Breast epithelium (tissue), 4 donors: ENCODE data around the gene SNAPC3. TPM values are rescaled to one million over a fixed set of nuclear protein-coding genes. Genes with fewer than 3 reads are reported as not detected.
"Not testable (repeated sequence)": the region's sequence is repeated elsewhere in the genome, so short reads cannot be mapped to it uniquely, and the experiment has no call there.

ENCODE experiments used
- DNase-seq, 2 donors: peaks; one replicate each; pipeline ENCODE4 v3.0.0-alpha.2; 2019; ENCODE audit warnings: low spot score in 2 of 2
- H3K27ac ChIP-seq, 2 donors: fragments of 200-600 bp; sonication (generic) in 1 of 2; one replicate each; pipeline ENCODE4 v1.5.1; 2016 to 2019; ENCODE audit warnings: mild to moderate bottlenecking in 1 of 2
- H3K27me3 ChIP-seq, 2 donors: fragments of 200-600 bp; sonication (generic) in 1 of 2; one replicate each; pipeline versions ENCODE4 v1.5.1 to v1.6.0; 2017 to 2019; ENCODE audit warnings: control low read depth in 1 of 2, mild to moderate bottlenecking in 1 of 2
- H3K36me3 ChIP-seq: fragments of 200-600 bp; one replicate; pipeline ENCODE4 v1.5.1; 2019
- H3K4me1 ChIP-seq, 2 donors: fragments of 200-600 bp; sonication (generic); one replicate each; pipeline ENCODE4 v1.5.1; 2016 to 2019; ENCODE audit warnings: control low read depth in 1 of 2
- H3K4me3 ChIP-seq, 3 donors: fragments of 200-600 bp; sonication (generic); 1 replicate in 2 of 3; 2 replicates in 1 of 3; pipeline ENCODE4 v1.5.1; 2016 to 2019; ENCODE audit warnings: mild to moderate bottlenecking in 3 of 3, moderate library complexity in 2 of 3
- H3K9me3 ChIP-seq, 2 donors: fragments of 200-600 bp; sonication (generic) in 1 of 2; one replicate each; pipeline ENCODE4 v1.5.1; 2016 to 2019; ENCODE audit warnings: control low read depth in 1 of 2
- POLR2A ChIP-seq: fragments of 450-650 bp; IDR thresholded peaks from one replicate; pipeline ENCODE4 v1.6.1; 2016; ENCODE audit warnings: antibody characterized with exemption, mild to moderate bottlenecking, moderate library complexity
- POLR2AphosphoS5 ChIP-seq, 3 donors: sonication (generic); formaldehyde crosslinking; IDR thresholded peaks; one replicate each; pipeline ENCODE4 v1.6.1; 2017; ENCODE audit warnings: antibody characterized with exemption in 3 of 3
- intact Hi-C: fragments of 100-400 bp; cut with DNase I; formaldehyde crosslinking; loops from one replicate; pipeline ENCODE4 v1.15.1; 2023; ENCODE audit warnings: low total_unique reads
- total RNA-seq, 3 donors: library from RNA; depleted of rRNA; stranded (reverse); fragments of >200 nt; gene quantifications; one replicate each; pipeline ENCODE4 v1.1.0, GENCODE V29; 2016
- TF ChIP-seq, protein P1 (sequence below), 3 donors: fragments of 450-650 bp; IDR thresholded peaks; one replicate each; pipeline ENCODE4 v1.5.1; 2016 to 2017; ENCODE audit warnings: antibody characterized with exemption in 3 of 3, mild to moderate bottlenecking in 3 of 3, moderate library complexity in 3 of 3

The SNAPC3 gene
- total RNA-seq, 3 donors from 2014 or later, result 28.3 to 38.1 (median 33.4) TPM

DNA sequence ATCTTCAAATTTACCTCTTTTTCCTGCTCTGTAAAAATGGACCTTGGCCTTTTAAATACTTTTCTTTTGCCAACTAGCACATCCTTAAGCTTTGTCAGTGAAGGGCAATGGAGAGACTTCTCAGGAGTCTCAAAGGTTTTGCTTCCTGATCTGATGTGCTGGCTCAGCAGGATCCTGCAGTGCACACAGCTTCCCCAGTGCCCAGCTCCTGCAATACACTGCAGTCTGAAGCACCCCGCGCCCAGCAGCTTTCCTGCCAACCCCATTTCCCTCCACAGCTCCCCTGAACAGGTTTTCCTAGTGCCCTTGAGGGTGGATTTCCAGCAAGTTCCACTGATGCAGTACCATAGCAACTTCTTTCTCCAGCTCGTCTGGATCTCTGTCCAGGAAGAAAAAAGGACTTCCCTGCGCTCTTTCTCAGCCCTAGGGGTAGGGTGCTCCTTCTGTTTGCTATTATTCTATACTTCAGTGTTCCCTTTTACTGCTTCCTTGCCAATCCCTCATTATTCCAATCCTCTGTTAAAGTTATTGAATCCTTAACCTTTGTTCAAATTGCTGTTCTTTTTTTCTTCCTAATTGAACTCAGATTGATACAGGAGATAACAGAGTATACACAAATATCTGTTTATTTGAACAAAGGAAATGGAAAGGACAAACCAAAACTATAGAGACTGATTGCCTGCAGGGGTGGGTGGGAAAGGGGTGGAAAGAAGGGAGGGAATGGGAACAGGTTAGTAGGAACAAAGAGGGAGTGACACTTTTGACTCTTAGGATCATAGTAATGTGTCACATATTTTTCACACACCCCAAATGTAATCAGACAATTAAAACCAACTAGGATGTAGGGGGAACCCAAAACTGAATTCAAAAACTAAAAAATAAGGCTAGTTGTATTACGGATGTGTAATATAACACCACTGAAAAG, 8.5 kb downstream of the SNAPC3 start:
- Histone ChIP-seq H3K9me3 (no peaks in the 10 kb centered on the region), H3K27ac (peak overlapping the region; percentile 14 to 56), H3K36me3 (no peaks in the 10 kb centered on the region), H3K27me3 (no peaks in the 10 kb centered on the region), H3K4me3 (peak overlapping the region in 1 of 3 donors; percentile 13), H3K4me1 (peaks cover 3% of the 10 kb centered on the region in 2 donors)
- DNase-seq, result no peak
- intact Hi-C loops, result no loop called here
- no peak for TF ChIP-seq POLR2A
- TF ChIP-seq, protein P1, sequence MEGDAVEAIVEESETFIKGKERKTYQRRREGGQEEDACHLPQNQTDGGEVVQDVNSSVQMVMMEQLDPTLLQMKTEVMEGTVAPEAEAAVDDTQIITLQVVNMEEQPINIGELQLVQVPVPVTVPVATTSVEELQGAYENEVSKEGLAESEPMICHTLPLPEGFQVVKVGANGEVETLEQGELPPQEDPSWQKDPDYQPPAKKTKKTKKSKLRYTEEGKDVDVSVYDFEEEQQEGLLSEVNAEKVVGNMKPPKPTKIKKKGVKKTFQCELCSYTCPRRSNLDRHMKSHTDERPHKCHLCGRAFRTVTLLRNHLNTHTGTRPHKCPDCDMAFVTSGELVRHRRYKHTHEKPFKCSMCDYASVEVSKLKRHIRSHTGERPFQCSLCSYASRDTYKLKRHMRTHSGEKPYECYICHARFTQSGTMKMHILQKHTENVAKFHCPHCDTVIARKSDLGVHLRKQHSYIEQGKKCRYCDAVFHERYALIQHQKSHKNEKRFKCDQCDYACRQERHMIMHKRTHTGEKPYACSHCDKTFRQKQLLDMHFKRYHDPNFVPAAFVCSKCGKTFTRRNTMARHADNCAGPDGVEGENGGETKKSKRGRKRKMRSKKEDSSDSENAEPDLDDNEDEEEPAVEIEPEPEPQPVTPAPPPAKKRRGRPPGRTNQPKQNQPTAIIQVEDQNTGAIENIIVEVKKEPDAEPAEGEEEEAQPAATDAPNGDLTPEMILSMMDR (IDR thresholded peaks at IDR 0.05), result no peak
- no peak for TF ChIP-seq POLR2AphosphoS5 (IDR thresholded peaks at IDR 0.05)

DNA sequence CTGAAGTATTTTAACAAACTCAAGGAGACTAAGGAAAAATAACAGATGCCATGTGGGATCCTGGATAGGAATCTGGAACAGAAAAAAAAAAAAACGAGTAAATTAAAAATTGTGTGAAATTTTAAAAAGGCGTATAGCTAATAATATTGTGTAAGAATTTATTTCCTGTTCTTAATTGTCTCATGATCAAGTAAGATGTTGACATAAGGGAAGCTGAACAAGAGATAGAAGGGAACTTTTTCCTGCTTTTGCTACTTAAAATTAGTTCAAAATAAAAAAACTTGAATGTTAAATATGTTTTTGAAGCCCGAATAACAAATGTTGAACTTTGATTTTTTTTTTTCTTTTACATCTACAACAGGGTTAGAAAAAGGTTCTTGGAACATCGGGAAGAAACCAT, 10.5 kb downstream of the SNAPC3 start:
- no peak for DNase-seq
- TF ChIP-seq, protein P1 (IDR thresholded peaks at IDR 0.05), result no peak
- no peak overlapping the region for H3K27ac ChIP-seq
- H3K4me1 ChIP-seq, result peaks cover 3% of the 10 kb centered on the region in 2 donors
- intact Hi-C loops, result no loop called here
- H3K4me3 ChIP-seq, result no peak overlapping the region
- no peaks in the 10 kb centered on the region for H3K9me3 ChIP-seq
- H3K36me3 ChIP-seq, result no peaks in the 10 kb centered on the region
- H3K27me3 ChIP-seq, result no peaks in the 10 kb centered on the region

DNA sequence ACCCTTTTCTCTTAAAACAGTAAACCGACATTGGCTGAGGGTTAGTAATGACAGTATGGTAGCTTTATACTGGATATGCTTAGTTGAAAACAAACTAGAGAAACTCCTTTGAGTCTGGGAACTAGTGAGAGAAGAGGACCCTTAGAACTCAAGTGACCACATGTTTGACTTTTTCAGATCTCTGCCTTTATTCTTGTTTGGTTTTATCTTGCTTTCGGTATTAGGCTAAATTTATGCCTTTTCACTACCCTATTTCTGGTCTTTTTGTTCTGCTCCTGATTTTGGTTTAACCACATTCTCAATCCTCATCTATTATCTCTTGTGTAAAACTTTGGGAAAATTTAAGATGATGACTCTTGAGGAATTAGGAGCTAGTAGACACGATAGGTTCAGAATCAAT, 11.0 kb downstream of the SNAPC3 start:
- intact Hi-C loops, result no loop called here
- TF ChIP-seq, protein P1 (IDR thresholded peaks at IDR 0.05), result no peak
- no peak for TF ChIP-seq POLR2A
- TF ChIP-seq POLR2AphosphoS5 (IDR thresholded peaks at IDR 0.05), result no peak
- Histone ChIP-seq H3K4me3 (no peak overlapping the region), H3K27me3 (no peaks in the 10 kb centered on the region), H3K27ac (no peak overlapping the region), H3K4me1 (peaks cover 3% of the 10 kb centered on the region in 2 donors), H3K9me3 (no peaks in the 10 kb centered on the region), H3K36me3 (no peaks in the 10 kb centered on the region)
- DNase-seq, result no peak

DNA sequence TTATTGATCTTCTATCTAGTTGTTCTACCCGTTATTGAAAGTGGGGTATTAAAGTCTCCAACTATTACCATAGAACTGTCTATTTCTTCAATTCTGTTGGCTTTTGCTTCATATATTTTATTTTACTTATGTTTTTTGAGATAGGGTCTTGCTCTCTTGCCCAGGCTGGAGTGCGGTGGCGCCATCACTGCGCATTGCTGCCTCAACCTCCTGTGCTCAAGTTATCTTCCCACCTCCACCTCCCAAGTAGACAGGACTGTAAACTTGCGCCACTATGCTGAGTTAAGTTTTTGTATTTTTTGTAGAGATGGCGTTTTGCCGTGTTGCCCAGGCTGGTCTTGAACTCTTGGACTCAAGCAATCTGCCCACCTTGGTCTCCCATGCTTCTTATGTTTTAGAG, 16.2 kb downstream of the SNAPC3 start:
- no peak for DNase-seq
- TF ChIP-seq, protein P1 (IDR thresholded peaks at IDR 0.05), result no peak
- TF ChIP-seq POLR2A (no peak), POLR2AphosphoS5 (IDR thresholded peaks at IDR 0.05) (no peak)
- Histone ChIP-seq H3K36me3 (no peaks in the 10 kb centered on the region), H3K4me1 (no peaks in the 10 kb centered on the region), H3K9me3 (no peaks in the 10 kb centered on the region), H3K4me3 (no peak overlapping the region), H3K27ac (no peak overlapping the region), H3K27me3 (no peaks in the 10 kb centered on the region)
- intact Hi-C loops, result no loop called here

DNA sequence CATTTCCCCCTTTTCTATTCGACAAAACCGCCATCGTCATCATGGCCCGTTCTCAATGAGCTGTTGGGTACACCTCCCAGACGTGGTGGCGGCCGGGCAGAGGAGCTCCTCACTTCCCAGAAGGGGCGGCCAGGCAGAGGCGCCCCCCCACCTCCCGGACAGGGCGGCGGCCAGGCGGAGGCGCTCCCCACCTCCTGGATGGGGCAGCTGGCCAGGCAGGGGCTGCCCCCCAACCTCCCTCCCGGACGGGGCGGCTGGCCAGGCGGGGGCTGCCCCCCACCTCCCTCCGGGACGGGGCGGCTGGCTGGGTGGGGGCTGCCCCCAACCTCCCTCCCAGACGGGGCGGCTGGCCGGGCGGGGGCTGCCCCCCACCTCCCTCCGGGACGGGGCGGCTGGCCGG, 19.2 kb downstream of the SNAPC3 start:
- H3K4me1 ChIP-seq, H3K9me3 ChIP-seq, H3K4me3 ChIP-seq, H3K27me3 ChIP-seq, DNase-seq, intact Hi-C loops, H3K27ac ChIP-seq, H3K36me3 ChIP-seq: not testable (repeated sequence)

DNA sequence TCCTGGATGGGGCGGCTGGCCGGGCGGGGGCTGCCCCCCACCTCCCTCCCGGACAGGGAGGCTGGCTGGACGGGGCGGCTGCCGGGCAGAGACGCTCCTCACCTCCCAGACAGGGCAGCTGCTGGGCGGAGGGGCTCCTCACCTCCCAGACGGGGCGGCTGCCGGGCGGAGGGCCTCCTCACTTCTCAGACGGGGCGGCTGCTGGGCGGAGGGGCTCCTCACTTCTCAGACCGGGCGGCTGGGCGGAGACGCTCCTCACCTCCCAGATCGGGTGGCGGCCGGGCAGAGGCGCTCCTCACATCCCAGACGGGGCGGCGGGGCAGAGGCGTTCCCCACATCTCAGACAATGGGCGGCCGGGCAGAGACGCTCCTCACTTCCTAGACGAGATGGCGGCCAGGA, 19.6 kb downstream of the SNAPC3 start:
- intact Hi-C loops, result not testable (repeated sequence)

More for the DNA sequence above, 19.6 kb downstream of the SNAPC3 start:
- not testable (repeated sequence) for DNase-seq, H3K9me3 ChIP-seq, H3K4me1 ChIP-seq, H3K27ac ChIP-seq, H3K4me3 ChIP-seq, H3K36me3 ChIP-seq, H3K27me3 ChIP-seq
